ENCODE measurements around the gene DPF3. TPM values are rescaled to one million over a fixed set of nuclear protein-coding genes. Genes with fewer than 3 reads are reported as not detected.

The DPF3 gene
- total RNA-seq, 2 donors from 2014 or later = 11.0 TPM; not detected in 1

GRCh38 chr14:72610096-72610830 lies 283.6 kb downstream of the DPF3 start:
- 94% methylated on average over 12 of the region's 12 CpGs for WGBS
- Histone ChIP-seq H3K4me1 (replicated peaks) (no peaks in the 10 kb centered on the region), H3K4me3 (no peak overlapping the region), H3K36me3 (no peaks in the 10 kb centered on the region), H3K27ac (no peak overlapping the region), H3K27me3 (replicated peaks; ENCODE audit: insufficient read depth) (no peaks in the 10 kb centered on the region), H3K9me3 (no peaks in the 10 kb centered on the region)
- no peak for DNase-seq (ENCODE audit: low spot score)
- intact Hi-C loops (cut with DNase I) = no loop called here
- no peak for TF ChIP-seq POLR2AphosphoS5 (IDR thresholded peaks at IDR 0.05)
- TF ChIP-seq CTCF (IDR thresholded peaks at IDR 0.05) = no peak
- TF ChIP-seq POLR2A (IDR thresholded peaks at IDR 0.05) = no peak

DNA sequence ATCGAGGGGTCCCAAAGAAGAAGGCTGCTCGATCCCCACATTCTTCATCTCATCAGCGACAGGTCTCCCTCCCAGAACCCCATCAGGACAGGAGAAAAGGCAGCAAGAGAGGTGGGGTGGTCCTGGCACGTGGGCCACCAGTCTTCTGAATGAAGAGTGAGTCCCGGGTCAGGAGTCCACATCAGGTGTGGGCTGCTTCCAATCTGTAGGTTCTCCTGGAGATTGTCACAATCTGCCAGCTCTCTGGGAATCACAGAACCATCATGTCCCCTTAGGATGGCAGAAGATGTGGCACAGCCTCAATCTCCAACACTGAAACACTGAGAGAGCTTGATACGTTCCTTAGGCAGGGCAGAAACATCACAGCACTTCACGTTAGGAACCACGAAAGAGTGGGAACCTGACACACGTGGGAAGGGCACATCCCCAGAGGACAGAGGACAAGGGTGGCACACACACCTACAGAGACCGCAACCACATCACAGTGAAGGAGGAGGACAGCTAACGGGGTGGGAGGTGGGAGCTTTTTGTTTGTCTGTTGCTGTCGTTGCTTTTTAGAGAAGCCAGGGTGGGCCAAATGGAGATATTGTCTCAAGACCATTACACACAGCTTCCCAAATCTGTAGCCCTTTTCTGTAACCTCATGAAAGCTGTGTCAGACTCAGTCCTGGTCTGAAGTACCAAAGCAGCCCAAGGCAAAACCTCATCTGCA lies 284.5 kb downstream of the DPF3 start:
- Histone ChIP-seq H3K36me3 (no peaks in the 10 kb centered on the region), H3K4me1 (replicated peaks) (no peaks in the 10 kb centered on the region), H3K27me3 (replicated peaks; ENCODE audit: insufficient read depth) (no peaks in the 10 kb centered on the region), H3K9me3 (no peaks in the 10 kb centered on the region), H3K4me3 (no peak overlapping the region), H3K27ac (no peak overlapping the region)
- intact Hi-C loops (cut with DNase I) = no loop called here
- TF ChIP-seq POLR2AphosphoS5 (IDR thresholded peaks at IDR 0.05) (no peak), POLR2A (IDR thresholded peaks at IDR 0.05) (no peak), CTCF (IDR thresholded peaks at IDR 0.05) (no peak)
- DNase-seq (ENCODE audit: low spot score) = no peak
- WGBS = 80% methylated on average over 12 of the region's 12 CpGs

- Histone ChIP-seq H3K36me3 (no peaks in the 10 kb centered on the region), H3K4me1 (replicated peaks) (no peaks in the 10 kb centered on the region), H3K4me3 (no peak overlapping the region), H3K9me3 (no peaks in the 10 kb centered on the region), H3K27me3 (replicated peaks; ENCODE audit: insufficient read depth) (no peaks in the 10 kb centered on the region), H3K27ac (no peak overlapping the region)
- 61% methylated on average over 8 of the region's 8 CpGs for WGBS
- intact Hi-C loops (cut with DNase I) = no loop called here
- no peak for TF ChIP-seq CTCF (IDR thresholded peaks at IDR 0.05)
- TF ChIP-seq POLR2AphosphoS5 (IDR thresholded peaks at IDR 0.05) = no peak
- TF ChIP-seq POLR2A (IDR thresholded peaks at IDR 0.05) = no peak
- no peak for DNase-seq (ENCODE audit: low spot score)
These were observed 285.3 kb downstream of the DPF3 start for GRCh38 chr14:72608391-72609204.

- no peak for DNase-seq (ENCODE audit: low spot score)
- TF ChIP-seq POLR2AphosphoS5 (IDR thresholded peaks at IDR 0.05) (no peak), POLR2A (IDR thresholded peaks at IDR 0.05) (no peak), CTCF (IDR thresholded peaks at IDR 0.05) (no peak)
- 63% methylated on average over 12 of the region's 12 CpGs for WGBS
- Histone ChIP-seq H3K27ac (no peak overlapping the region), H3K4me1 (replicated peaks) (no peaks in the 10 kb centered on the region), H3K27me3 (replicated peaks; ENCODE audit: insufficient read depth) (no peaks in the 10 kb centered on the region), H3K9me3 (no peaks in the 10 kb centered on the region), H3K36me3 (no peaks in the 10 kb centered on the region), H3K4me3 (no peak overlapping the region)
- intact Hi-C loops (cut with DNase I) = no loop called here
These were observed 286.3 kb downstream of the DPF3 start for GRCh38 chr14:72607386-72608130.

All from prostate gland (tissue), 2 donors.